Measurements from ENCODE around the gene NASP.
"Not testable (repeated sequence)": the region's sequence is repeated elsewhere in the genome, so short reads cannot be mapped to it uniquely, and the experiment has no call there.

NASP gene

GRCh38 chr1:45569962-45570581, 13.8 kb upstream of the NASP start:
- peak; percentile 44 for DNase-seq (ENCODE audit: low read depth, low spot score)

DNA sequence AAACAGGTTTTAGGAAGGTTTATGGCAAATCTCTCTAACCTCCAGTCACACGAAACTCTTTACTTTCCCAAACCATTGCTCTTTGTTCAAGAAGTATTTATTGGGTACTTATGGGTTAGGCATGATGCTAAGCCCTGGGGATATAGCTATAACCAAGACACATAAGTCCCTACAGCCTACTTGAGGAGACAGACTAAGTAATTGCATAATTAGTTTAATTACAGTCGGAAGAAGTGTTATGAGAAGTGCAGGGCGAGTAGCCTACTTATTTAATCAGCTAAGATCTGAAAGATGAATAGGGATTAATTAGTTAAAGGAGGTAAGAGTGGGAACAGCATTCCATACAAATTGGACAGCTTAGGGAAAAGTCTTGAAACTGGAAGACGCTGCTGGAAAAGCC, 13.2 kb upstream of the NASP start:
- DNase-seq (ENCODE audit: low read depth, low spot score) = no peak

- no peak for DNase-seq (ENCODE audit: low read depth, low spot score)
These were observed 10.5 kb upstream of the NASP start for GRCh38 chr1:45573231-45573804.

GRCh38 chr1:45574105-45574626, 9.7 kb upstream of the NASP start:
- DNase-seq (ENCODE audit: low read depth, low spot score) = no peak

GRCh38 chr1:45583264-45583665, 576 bp upstream of the NASP start:
- DNase-seq (ENCODE audit: low read depth, low spot score) = peak; percentile 87

- peak; percentile 71 for DNase-seq (ENCODE audit: low read depth, low spot score)
These were observed 689 bp downstream of the NASP start for GRCh38 chr1:45584351-45585109.

GRCh38 chr1:45585110-45585426, 1.2 kb downstream of the NASP start:
- no peak for DNase-seq (ENCODE audit: low read depth, low spot score)

- no peak for DNase-seq (ENCODE audit: low read depth, low spot score)
These were observed 1.7 kb downstream of the NASP start for GRCh38 chr1:45585496-45586075.

DNA sequence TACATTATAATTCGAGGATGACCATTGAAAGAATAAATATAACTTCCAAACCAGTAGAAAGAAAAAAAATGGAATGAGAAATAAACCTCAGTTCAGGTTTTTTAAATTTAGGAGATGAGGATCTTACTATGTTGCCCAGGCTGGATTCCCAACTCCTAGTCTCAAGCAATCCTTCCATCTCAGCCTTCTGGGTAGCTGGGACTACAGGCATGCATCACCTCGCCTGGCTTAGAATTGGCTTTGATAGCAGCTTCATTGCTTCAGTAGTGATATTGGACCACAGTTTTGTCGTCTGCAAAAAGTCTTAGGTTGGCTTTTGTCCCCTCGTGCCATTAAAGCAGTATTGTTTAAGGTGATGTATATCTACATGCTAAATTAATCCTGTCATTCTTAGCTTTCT, 2.9 kb downstream of the NASP start:
- no peak for DNase-seq (ENCODE audit: low read depth, low spot score)

GRCh38 chr1:45589861-45590260, 6.0 kb downstream of the NASP start:
- no peak for DNase-seq (ENCODE audit: low read depth, low spot score)

DNA sequence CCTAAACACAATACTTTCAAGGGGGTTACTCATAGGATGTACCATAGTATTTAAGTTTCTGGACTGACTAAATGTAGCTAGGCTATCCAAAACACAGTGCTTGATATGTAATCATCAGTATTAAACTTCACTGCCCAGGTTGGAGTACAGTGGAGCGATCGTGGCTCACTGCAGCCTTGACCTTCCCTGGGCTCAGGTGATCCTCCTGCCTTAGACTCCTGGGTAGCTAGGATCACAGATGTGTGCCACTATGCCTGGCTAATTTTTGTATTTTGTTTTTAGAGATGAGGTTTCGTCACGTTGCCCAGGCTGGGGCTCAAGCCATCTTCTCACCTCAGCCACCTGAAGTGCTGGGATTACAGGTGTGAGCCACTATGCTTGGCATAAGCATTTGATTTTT, 10.6 kb downstream of the NASP start:
- no peak for DNase-seq (ENCODE audit: low read depth, low spot score)

DNA sequence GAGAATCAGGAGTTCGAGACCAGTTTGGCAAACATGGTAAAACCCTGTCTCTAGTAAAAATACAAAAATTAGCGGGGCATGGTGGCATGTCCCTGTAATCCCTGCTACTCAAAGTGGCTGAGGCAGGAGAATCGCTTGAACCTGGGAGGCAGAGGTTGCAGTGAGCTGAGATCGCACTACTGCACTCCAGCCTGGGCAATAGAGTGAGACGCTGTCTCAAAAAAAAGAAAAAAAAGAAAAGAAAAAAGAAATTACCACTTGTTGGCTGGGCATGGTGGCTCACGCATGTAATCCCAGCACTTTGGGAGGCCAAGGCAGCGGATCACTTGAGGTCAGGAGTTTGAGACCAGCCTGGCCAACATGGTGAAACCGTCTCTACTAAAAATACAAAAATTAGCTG, 12.9 kb downstream of the NASP start:
- not testable (repeated sequence) for DNase-seq (ENCODE audit: low read depth, low spot score)

DNA sequence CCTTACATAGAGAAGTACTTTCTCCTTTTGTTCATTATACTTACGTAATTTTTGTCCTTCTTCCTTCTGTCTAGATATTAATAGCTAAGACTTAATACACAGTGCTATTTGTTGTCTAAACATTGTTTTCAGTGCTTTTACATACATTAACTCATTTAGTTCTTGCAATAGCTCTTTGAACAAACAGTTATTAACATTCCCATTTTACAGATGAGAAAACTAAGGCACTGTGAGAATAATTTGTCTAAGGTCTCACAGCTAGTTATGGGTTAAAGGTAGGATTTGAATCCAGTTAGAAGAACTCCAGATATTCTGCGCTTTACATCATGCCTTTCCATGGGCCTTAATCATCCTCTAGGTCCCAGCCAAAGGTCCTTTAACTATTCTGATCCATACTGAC, 20.4 kb downstream of the NASP start:
- DNase-seq (ENCODE audit: low read depth, low spot score) = no peak

DNA sequence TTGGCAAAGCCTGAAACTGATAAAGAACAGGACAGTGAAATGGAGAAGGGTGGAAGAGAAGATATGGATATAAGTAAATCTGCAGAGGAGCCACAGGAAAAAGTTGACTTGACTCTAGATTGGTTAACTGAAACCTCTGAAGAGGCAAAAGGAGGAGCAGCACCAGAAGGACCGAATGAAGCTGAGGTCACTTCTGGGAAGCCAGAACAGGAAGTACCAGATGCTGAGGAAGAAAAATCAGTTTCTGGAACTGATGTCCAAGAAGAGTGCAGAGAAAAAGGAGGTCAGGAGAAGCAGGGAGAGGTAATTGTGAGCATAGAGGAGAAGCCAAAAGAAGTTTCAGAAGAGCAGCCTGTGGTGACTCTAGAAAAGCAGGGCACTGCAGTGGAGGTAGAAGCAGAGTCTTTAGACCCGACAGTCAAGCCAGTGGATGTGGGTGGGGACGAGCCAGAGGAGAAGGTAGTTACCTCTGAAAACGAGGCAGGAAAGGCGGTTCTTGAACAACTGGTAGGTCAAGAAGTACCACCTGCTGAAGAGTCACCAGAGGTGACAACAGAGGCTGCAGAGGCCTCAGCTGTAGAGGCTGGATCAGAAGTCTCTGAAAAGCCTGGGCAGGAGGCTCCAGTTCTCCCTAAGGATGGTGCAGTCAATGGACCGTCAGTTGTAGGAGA, 23.7 kb downstream of the NASP start:
- DNase-seq (ENCODE audit: low read depth, low spot score) = no peak

DNA sequence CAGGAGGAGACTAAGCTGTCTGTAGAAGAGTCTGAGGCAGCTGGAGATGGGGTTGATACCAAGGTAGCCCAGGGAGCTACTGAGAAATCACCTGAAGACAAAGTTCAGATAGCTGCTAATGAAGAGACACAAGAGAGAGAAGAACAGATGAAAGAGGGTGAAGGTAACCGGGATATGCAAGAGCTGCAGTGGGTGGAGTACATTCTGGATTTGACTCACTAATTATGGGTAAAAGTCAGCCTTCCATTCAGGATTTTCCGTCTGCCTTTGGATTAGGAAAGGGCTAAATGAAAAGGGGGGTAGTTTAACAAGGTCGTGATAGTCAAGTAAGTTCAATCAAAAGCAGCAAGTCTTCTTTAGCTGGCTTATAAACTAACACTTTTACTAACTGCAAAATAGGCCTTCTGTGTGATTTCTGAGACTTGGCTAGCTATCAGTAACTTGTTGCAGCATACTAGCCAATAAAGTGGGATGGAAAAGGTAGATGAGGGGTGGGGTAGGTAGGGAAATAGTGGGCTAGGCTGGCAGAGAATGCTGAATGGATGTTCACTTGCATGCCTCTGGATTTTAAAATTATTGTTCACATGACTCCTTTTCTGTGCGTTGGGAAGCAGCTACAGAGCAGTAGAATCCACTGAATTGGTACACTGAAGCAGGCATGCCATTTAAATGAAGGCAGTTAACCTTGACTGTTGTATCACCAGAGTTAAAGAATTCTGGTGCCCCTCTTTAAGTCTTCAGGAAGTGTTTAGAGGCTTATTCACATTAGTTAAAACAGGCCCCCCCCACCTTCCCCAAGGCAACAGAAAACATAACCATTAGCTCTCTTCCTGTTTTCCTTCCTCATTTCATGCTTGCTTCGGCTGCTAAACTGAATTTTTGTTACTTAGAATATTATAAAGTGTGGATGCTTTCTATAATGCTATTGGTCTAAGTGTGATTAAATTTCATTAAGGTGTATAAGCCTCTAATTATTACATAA, 24.6 kb downstream of the NASP start:
- DNase-seq (ENCODE audit: low read depth, low spot score) = no peak

DNA sequence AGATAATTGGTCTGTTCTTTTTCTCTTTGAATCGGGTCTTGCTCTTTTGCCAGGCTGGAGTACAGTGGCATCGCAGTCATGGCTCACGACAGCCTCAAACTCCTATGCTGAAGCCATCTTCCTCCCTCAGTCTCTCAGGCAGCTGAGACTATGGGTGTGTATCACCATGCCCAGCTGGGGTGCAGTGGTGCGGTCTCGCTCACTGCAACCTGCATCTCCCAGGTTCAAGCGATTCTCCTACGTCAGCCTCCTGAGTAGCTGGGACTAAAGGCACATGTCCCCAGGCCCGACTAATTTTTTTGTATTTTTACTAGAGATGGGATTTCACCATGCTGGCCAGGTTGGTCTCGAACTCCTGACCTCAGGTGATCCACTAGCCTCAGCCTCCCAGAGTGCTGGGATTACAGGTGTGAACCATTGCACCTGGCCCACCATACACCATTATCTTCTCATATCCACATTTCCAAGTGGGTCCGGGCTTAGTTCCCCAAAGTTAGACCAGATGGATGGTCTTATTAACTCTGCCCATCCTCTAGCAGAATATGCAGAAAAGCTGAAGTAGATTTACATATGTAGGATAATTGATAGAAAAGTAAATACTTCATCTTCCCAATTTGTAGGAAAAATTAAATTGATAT, 26.9 kb downstream of the NASP start:
- no peak for DNase-seq (ENCODE audit: low read depth, low spot score)

- DNase-seq (ENCODE audit: low read depth, low spot score) = no peak
These were observed 29.2 kb downstream of the NASP start for GRCh38 chr1:45612941-45613579.

- no peak for DNase-seq (ENCODE audit: low read depth, low spot score)
These were observed 32.0 kb downstream of the NASP start for GRCh38 chr1:45615885-45616284.

DNA sequence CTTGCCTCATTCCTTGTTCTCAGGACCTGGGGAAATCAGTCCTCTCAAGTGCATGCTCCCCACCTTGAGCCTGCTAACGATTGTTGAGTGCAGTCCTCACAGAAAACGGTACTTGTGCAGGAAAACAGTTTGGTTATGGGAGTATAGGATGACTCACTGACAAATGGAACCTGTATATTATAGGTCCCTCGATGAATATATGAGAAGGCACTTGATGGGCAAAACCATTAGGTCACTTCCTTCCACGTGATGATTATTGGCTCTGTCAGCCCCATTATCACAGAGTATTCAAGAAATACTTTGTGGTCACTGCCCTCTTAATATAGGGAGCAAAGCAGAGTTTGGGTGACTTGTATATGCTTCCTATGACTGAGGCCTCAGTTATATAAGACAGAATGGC, 33.8 kb downstream of the NASP start:
- no peak for DNase-seq (ENCODE audit: low read depth, low spot score)

Data from activated naive CD8-positive, alpha-beta T cell treated with anti-CD3 and anti-CD28 coated beads, Interleukin-2, amount 50 U/mL, for 16 hours (primary cell).